HL-60 (cell line): ENCODE results near the gene PIK3CD.

Experiments used
- DNase-seq, 2 experiments: peaks; one replicate each; pipeline ENCODE4 v3.0.0-alpha.2; 2010 to 2020; ENCODE audit warnings: low read depth in 1 of 2, low spot score in 1 of 2
- H3K27ac ChIP-seq: fragments of 250-450 bp; sonication (Bioruptor Pico); replicated peaks from 2 replicates; pipeline ENCODE4 v1.5.1; 2020; ENCODE audit warnings: mild to moderate bottlenecking, moderate library complexity
- H3K27me3 ChIP-seq: fragments of 250-450 bp; sonication (Bioruptor Pico); 2 replicates; pipeline ENCODE4 v1.5.1; 2021; ENCODE audit warnings: mild to moderate bottlenecking, moderate library complexity; ENCODE audit not compliant: insufficient read depth, poor library complexity, severe bottlenecking
- H3K4me3 ChIP-seq: replicated peaks from 2 replicates; pipeline ENCODE4 v1.5.1; 2011; ENCODE audit warnings: mild to moderate bottlenecking, control low read depth, low read length; ENCODE audit not compliant: insufficient read depth
- CTCF ChIP-seq: IDR thresholded peaks from one replicate; pipeline ENCODE4 v1.5.1; 2011; ENCODE audit warnings: low read length, control low read depth, inconsistent platforms; ENCODE audit not compliant: insufficient read depth
- GABPA ChIP-seq: IDR thresholded peaks from 2 replicates; pipeline ENCODE4 v1.6.1; 2012; ENCODE audit warnings: low read depth
- POLR2AphosphoS5 ChIP-seq: IDR thresholded peaks from 2 replicates; pipeline ENCODE4 v1.6.1; 2012; ENCODE audit warnings: low read depth
- REST ChIP-seq: IDR thresholded peaks from 2 replicates; pipeline ENCODE4 v1.6.1; 2012; ENCODE audit warnings: low read depth; ENCODE audit not compliant: insufficient replicate concordance
- SPI1 ChIP-seq: IDR thresholded peaks from 2 replicates; pipeline ENCODE4 v1.6.1; 2012; ENCODE audit warnings: low read depth, mild to moderate bottlenecking, borderline replicate concordance

The PIK3CD gene

GRCh38 chr1:9611716-9612115 is 39.8 kb upstream of the PIK3CD start:
- no peaks in the 10 kb centered on the region for H3K27me3 ChIP-seq
- no peak overlapping the region for H3K27ac ChIP-seq
- no peak for DNase-seq
- H3K4me3 ChIP-seq = no peak overlapping the region
- TF ChIP-seq GABPA = no peak
- TF ChIP-seq POLR2AphosphoS5 = no peak
- TF ChIP-seq SPI1 = no peak
- no peak for TF ChIP-seq REST
- TF ChIP-seq CTCF = no peak

GRCh38 chr1:9612162-9612845 is 39.2 kb upstream of the PIK3CD start:
- no peak for DNase-seq
- TF ChIP-seq CTCF (no peak), POLR2AphosphoS5 (0 out of 2 replicates have a peak, but pooled peaks have one; percentile 10), SPI1 (no peak), GABPA (no peak)

GRCh38 chr1:9612871-9613624 is 38.5 kb upstream of the PIK3CD start:
- no peak for DNase-seq
- Histone ChIP-seq H3K27me3 (no peaks in the 10 kb centered on the region), H3K27ac (no peak overlapping the region), H3K4me3 (no peak overlapping the region)
- TF ChIP-seq REST (no peak), POLR2AphosphoS5 (no peak), SPI1 (no peak), GABPA (no peak)

More at GRCh38 chr1:9612162-9612845, 39.2 kb upstream of the PIK3CD start:
- no peak overlapping the region for H3K4me3 ChIP-seq
- H3K27me3 ChIP-seq = no peaks in the 10 kb centered on the region
- H3K27ac ChIP-seq = no peak overlapping the region

GRCh38 chr1:9613625-9614299 is 37.8 kb upstream of the PIK3CD start:
- no peak for TF ChIP-seq GABPA
- no peak for TF ChIP-seq POLR2AphosphoS5
- TF ChIP-seq SPI1 = no peak
- no peak for TF ChIP-seq REST
- no peak for TF ChIP-seq CTCF

More at GRCh38 chr1:9613625-9614299, 37.8 kb upstream of the PIK3CD start:
- no peak overlapping the region for H3K4me3 ChIP-seq
- no peak overlapping the region for H3K27ac ChIP-seq
- no peaks in the 10 kb centered on the region for H3K27me3 ChIP-seq
- no peak for DNase-seq
